HepG2 (cell line): ENCODE data around the gene ACOT8. TPM values are rescaled to one million over a fixed set of nuclear protein-coding genes. Genes with fewer than 3 reads are reported as not detected.

Experiments
- ARHGAP35 ChIP-seq: sonication (generic); formaldehyde crosslinking; IDR thresholded peaks from 2 replicates; pipeline ENCODE4 v1.9.0; 2022; ENCODE audit warnings: mild to moderate bottlenecking, inconsistent platforms, moderate library complexity, missing genetic modification reagents, borderline replicate concordance
- CC2D1A ChIP-seq: sonication (generic); formaldehyde crosslinking; IDR thresholded peaks from 2 replicates; pipeline ENCODE4 v1.8.1; 2023; ENCODE audit warnings: mild to moderate bottlenecking, missing genetic modification reagents
- DDIT3 ChIP-seq: sonication (generic); formaldehyde crosslinking; IDR thresholded peaks from 2 replicates; pipeline ENCODE4 v1.4.0; 2020; ENCODE audit warnings: mild to moderate bottlenecking, missing genetic modification reagents
- ELF1 ChIP-seq: sonication (generic); formaldehyde crosslinking; IDR thresholded peaks from 2 replicates; pipeline ENCODE4 v1.4.0; 2020; ENCODE audit warnings: missing genetic modification reagents
- ETV5 ChIP-seq: IDR thresholded peaks from 2 replicates; pipeline ENCODE4 v1.6.1; 2018; ENCODE audit warnings: missing biosample characterization, missing genetic modification reagents, inconsistent platforms, borderline replicate concordance
- GPN1 ChIP-seq: sonication (generic); formaldehyde crosslinking; IDR thresholded peaks from 2 replicates; pipeline ENCODE4 v1.5.1; 2020; ENCODE audit warnings: missing genetic modification reagents, borderline replicate concordance
- KDM4B ChIP-seq: sonication (generic); formaldehyde crosslinking; IDR thresholded peaks from 2 replicates; pipeline ENCODE4 v1.4.0; 2020; ENCODE audit warnings: missing genetic modification reagents
- KMT2A ChIP-seq: sonication (generic); formaldehyde crosslinking; IDR thresholded peaks from 2 replicates; pipeline ENCODE4 v1.4.0; 2020; ENCODE audit warnings: missing genetic modification reagents
- MTA3 ChIP-seq: sonication (generic); formaldehyde crosslinking; IDR thresholded peaks from 2 replicates; pipeline ENCODE4 v1.4.0; 2020; ENCODE audit warnings: missing genetic modification reagents
- PCBP2 ChIP-seq: fragments of 200-400 bp; formaldehyde crosslinking; optimal IDR thresholded peaks from 2 replicates; pipeline ENCODE3; 2018; ENCODE audit warnings: low read length, low read depth; ENCODE audit not compliant: poor library complexity, severe bottlenecking
- PLSCR1 ChIP-seq: sonication (generic); formaldehyde crosslinking; IDR thresholded peaks from 2 replicates; pipeline ENCODE4 v1.5.0; 2020; ENCODE audit warnings: missing genetic modification reagents, mild to moderate bottlenecking, borderline replicate concordance
- RELA ChIP-seq: sonication (generic); formaldehyde crosslinking; IDR thresholded peaks from 2 replicates; pipeline ENCODE4 v1.4.0; 2020; ENCODE audit warnings: missing genetic modification reagents
- TEAD3 ChIP-seq: optimal IDR thresholded peaks from 2 replicates; pipeline ENCODE3; 2016; ENCODE audit warnings: borderline replicate concordance
- YEATS4 ChIP-seq: sonication (generic); formaldehyde crosslinking; IDR thresholded peaks from 2 replicates; pipeline ENCODE4 v1.4.0; 2020; ENCODE audit warnings: missing genetic modification reagents, borderline replicate concordance
- ZBTB38 ChIP-seq: sonication (generic); formaldehyde crosslinking; IDR thresholded peaks from 2 replicates; pipeline ENCODE4 v1.5.1; 2020; ENCODE audit warnings: mild to moderate bottlenecking, missing genetic modification reagents
- ZFP36L1 ChIP-seq: sonication (generic); formaldehyde crosslinking; IDR thresholded peaks from 2 replicates; pipeline ENCODE4 v1.8.0; 2022; ENCODE audit warnings: mild to moderate bottlenecking, missing genetic modification reagents, moderate library complexity
- ZNF138 ChIP-seq: sonication (generic); formaldehyde crosslinking; IDR thresholded peaks from 2 replicates; pipeline ENCODE4 v1.5.0; 2020; ENCODE audit warnings: mild to moderate bottlenecking, low read depth, missing genetic modification reagents
- ZNF333 ChIP-seq: sonication (generic); formaldehyde crosslinking; IDR thresholded peaks from 2 replicates; pipeline ENCODE4 v1.4.0; 2020; ENCODE audit warnings: mild to moderate bottlenecking, missing genetic modification reagents, borderline replicate concordance
- ZNF512B ChIP-seq: sonication (generic); formaldehyde crosslinking; IDR thresholded peaks from 2 replicates; pipeline ENCODE4 v1.5.1; 2020; ENCODE audit warnings: missing genetic modification reagents, mild to moderate bottlenecking, borderline replicate concordance
- ZNF782 ChIP-seq: sonication (generic); formaldehyde crosslinking; IDR thresholded peaks from 2 replicates; pipeline ENCODE4 v1.4.0; 2020; ENCODE audit warnings: missing genetic modification reagents, mild to moderate bottlenecking, borderline replicate concordance
- ZSCAN9 ChIP-seq: IDR thresholded peaks from 2 replicates; pipeline ENCODE4 v1.6.1; 2016; ENCODE audit warnings: borderline replicate concordance
- polyA plus RNA-seq, 8 experiments: library from polyadenylated mRNA; depleted of rRNA in 3 of 8; stranded (reverse) in 7 of 8; unstranded in 1 of 8; fragments of >200 nt; fragmentation: Illumina TruSeq in 4 of 8; extraction: Trizol in 4 of 8; gene quantifications; 2 replicates each; pipeline versions ENCODE4 v1.2.1 to v1.2.3, GENCODE V29; 2011 to 2016; ENCODE audit warnings: low read depth in 4 of 8, missing spikeins in 1 of 8, mixed read lengths in 1 of 8; ENCODE audit not compliant: insufficient read depth in 1 of 8
- total RNA-seq, 5 experiments: library from RNA; depleted of rRNA; stranded (reverse); fragments of >200 nt; fragmentation: Illumina TruSeq; extraction: Trizol; gene quantifications; 2 replicates each; pipeline ENCODE4 v1.2.3, GENCODE V29; 2016; ENCODE audit warnings: low read depth in 1 of 5
- TF ChIP-seq, protein P1 (sequence below): sonication (generic); formaldehyde crosslinking; IDR thresholded peaks from 2 replicates; pipeline ENCODE4 v1.4.0; 2020; ENCODE audit warnings: missing genetic modification reagents
- TF ChIP-seq, protein P2 (sequence below): sonication (generic); formaldehyde crosslinking; IDR thresholded peaks from 2 replicates; pipeline ENCODE4 v1.5.1; 2020; ENCODE audit warnings: missing genetic modification reagents, mild to moderate bottlenecking, borderline replicate concordance

ACOT8 gene
- total and polyA plus RNA-seq, 2 of the 13 experiments (the other 11 are each of a cell fraction or from before 2014, with no cell fraction given): 31.4 to 45.5 TPM

DNA sequence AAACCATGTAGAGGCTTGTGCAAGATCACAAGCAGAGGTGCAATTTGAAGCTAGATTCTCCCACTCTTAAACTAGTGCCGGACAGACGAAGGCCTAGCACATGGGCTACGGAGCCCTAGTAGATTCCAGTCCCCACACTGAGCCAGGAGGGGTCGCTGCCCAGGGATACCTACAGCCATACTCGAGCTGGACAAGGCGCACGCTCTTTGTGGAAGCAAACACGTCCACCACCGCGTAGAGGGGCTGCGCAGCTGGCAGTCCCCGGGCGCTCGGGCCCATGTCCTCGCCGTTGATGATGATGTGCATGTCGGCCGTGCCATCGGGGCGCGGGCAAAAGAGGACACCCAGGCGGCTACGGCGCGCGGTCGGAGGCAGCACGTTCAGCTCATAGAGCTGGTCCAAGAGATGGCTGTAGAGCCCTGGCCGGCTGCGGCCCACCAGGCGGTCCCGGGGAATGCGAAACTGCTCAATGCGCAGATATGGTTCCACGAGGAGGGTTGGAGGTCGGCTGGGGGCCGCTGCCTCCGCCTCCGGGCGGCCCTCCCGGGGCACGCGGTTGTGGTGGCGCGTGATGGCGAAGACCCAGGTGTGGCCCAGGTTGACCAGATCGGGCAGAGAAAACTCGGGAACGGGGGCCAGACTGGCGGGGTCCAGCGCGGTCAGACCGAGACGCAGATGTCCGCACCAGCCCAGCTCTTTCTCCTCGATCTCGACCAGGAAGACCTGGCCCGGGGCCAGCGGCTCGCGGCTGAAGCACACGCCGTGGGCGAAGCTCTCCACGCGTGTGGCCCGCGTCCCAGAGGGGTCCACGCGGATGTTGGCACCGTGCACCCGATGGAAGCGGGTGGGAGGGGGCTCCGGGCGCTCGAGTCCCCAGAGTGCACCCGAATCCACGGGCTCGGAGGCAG is 33.1 kb upstream of the ACOT8 start (continued):
- TF ChIP-seq, protein P1, sequence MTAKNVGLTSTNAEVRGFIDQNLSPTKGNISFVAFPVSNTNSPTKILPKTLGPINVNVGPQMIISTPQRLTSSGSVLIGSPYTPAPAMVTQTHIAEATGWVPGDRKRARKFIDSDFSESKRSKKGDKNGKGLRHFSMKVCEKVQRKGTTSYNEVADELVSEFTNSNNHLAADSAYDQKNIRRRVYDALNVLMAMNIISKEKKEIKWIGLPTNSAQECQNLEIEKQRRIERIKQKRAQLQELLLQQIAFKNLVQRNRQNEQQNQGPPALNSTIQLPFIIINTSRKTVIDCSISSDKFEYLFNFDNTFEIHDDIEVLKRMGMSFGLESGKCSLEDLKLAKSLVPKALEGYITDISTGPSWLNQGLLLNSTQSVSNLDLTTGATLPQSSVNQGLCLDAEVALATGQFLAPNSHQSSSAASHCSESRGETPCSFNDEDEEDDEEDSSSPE (CRISPR knock-in tag): peak; percentile 84
- 0 out of 2 replicates have a peak, but pooled peaks have one; percentile 55 for TF ChIP-seq ZNF138 (CRISPR knock-in tag)
- no peak for TF ChIP-seq ZNF512B (CRISPR knock-in tag)
- TF ChIP-seq KDM4B (CRISPR knock-in tag): peak; percentile 80
- TF ChIP-seq ZFP36L1 (CRISPR knock-in tag): 0 out of 2 replicates have a peak, but pooled peaks have one; percentile 51
- no peak; the same call in 1 of the 2 replicates for TF ChIP-seq RELA
- 0 out of 2 replicates have a peak, but pooled peaks have one; percentile 77 for TF ChIP-seq PLSCR1 (CRISPR knock-in tag)
- TF ChIP-seq KMT2A (CRISPR knock-in tag): peak; percentile 81
- peak; percentile 13; the same call in 1 of the 2 replicates for TF ChIP-seq GPN1
- peak; percentile 34; the same call in 1 of the 2 replicates for TF ChIP-seq ARHGAP35
- 0 out of 2 replicates have a peak, but pooled peaks have one; percentile 78 for TF ChIP-seq DDIT3
- peak; percentile 97 for TF ChIP-seq ZSCAN9
- TF ChIP-seq ELF1 (CRISPR knock-in tag): peak; percentile 49
- TF ChIP-seq PCBP2: no peak
- TF ChIP-seq CC2D1A (CRISPR knock-in tag): no peak
- TF ChIP-seq, protein P2, sequence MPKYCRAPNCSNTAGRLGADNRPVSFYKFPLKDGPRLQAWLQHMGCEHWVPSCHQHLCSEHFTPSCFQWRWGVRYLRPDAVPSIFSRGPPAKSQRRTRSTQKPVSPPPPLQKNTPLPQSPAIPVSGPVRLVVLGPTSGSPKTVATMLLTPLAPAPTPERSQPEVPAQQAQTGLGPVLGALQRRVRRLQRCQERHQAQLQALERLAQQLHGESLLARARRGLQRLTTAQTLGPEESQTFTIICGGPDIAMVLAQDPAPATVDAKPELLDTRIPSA (CRISPR knock-in tag): peak; percentile 90; the same call in 1 of the 2 replicates
- TF ChIP-seq ETV5: peak; percentile 63
- TF ChIP-seq ZBTB38: no peak; the same call in 1 of the 2 replicates
- peak; percentile 95 for TF ChIP-seq TEAD3 (CRISPR knock-in tag)
- 0 out of 2 replicates have a peak, but pooled peaks have one; percentile 28 for TF ChIP-seq MTA3 (CRISPR knock-in tag)
- TF ChIP-seq ZNF782 (CRISPR knock-in tag): no peak; the same call in 1 of the 2 replicates
- TF ChIP-seq YEATS4 (CRISPR knock-in tag): peak; percentile 66; the same call in 1 of the 2 replicates
- no peak; the same call in none of the 2 replicates for TF ChIP-seq ZNF333 (CRISPR knock-in tag)
